ENCODE measurements around the gene MAP6. TPM values are rescaled to one million over a fixed set of nuclear protein-coding genes. Genes with fewer than 3 reads are reported as not detected.

Gene MAP6
- total and polyA plus RNA-seq, 2 of the 13 experiments (the other 11 are each of a cell fraction or from before 2014, with no cell fraction given) = 0.04 TPM; not detected in 1

- TF ChIP-seq ZNF781 (CRISPR knock-in tag; IDR thresholded peaks at IDR 0.05; ENCODE audit: borderline replicate concordance, not compliant biosample characterization) (no peak), SP4 (CRISPR knock-in tag; IDR thresholded peaks at IDR 0.05) (peak; percentile 31; the same call in 1 of the 2 replicates), RAD21 (CRISPR knock-in tag; IDR thresholded peaks at IDR 0.05) (peak; percentile 88), GLI4 (CRISPR knock-in tag; IDR thresholded peaks at IDR 0.05; ENCODE audit: borderline replicate concordance) (no peak), ZEB1 (IDR thresholded peaks at IDR 0.05; ENCODE audit: insufficient replicate concordance, low read depth) (no peak), ZNF563 (CRISPR knock-in tag; IDR thresholded peaks at IDR 0.05) (no peak), SMAD3 (CRISPR knock-in tag; IDR thresholded peaks at IDR 0.05) (no peak), HNRNPUL1 (IDR thresholded peaks at IDR 0.05; ENCODE audit: low read depth, low read length) (no peak), HDAC1 (CRISPR knock-in tag; IDR thresholded peaks at IDR 0.05) (0 out of 2 replicates have a peak, but pooled peaks have one; percentile 41), REPIN1 (CRISPR knock-in tag; IDR thresholded peaks at IDR 0.05; ENCODE audit: borderline replicate concordance, low read depth) (peak; percentile 29; the same call in 1 of the 2 replicates), ZNF646 (CRISPR knock-in tag; IDR thresholded peaks at IDR 0.05) (no peak), ZSCAN30 (CRISPR knock-in tag; IDR thresholded peaks at IDR 0.05) (no peak), ZSCAN22 (CRISPR knock-in tag; IDR thresholded peaks at IDR 0.05) (no peak), NFATC3 (CRISPR knock-in tag; IDR thresholded peaks at IDR 0.05) (no peak), HNF1B (CRISPR knock-in tag; IDR thresholded peaks at IDR 0.05) (peak; percentile 68; the same call in 1 of the 2 replicates), RBM22 (optimal IDR thresholded peaks at IDR 0.05; ENCODE audit: low read length) (no peak), MAX (IDR thresholded peaks at IDR 0.05) (peak; percentile 34; the same call in 1 of the 2 replicates), GABPA (IDR thresholded peaks at IDR 0.05; ENCODE audit: low read depth, low read length) (no peak), GABPA (CRISPR knock-in tag; IDR thresholded peaks at IDR 0.05; ENCODE audit: low read depth) (no peak), MED1 (CRISPR knock-in tag; IDR thresholded peaks at IDR 0.05) (peak; percentile 42; the same call in 1 of the 2 replicates), TSC22D2 (CRISPR knock-in tag; IDR thresholded peaks at IDR 0.05; ENCODE audit: borderline replicate concordance) (no peak), ATF7-NPFF (CRISPR knock-in tag; IDR thresholded peaks at IDR 0.05; ENCODE audit: low read depth) (no peak), NFYC (CRISPR knock-in tag; IDR thresholded peaks at IDR 0.05) (0 out of 2 replicates have a peak, but pooled peaks have one; percentile 12), ATF3 (CRISPR knock-in tag; IDR thresholded peaks at IDR 0.05) (no peak)
Observed at GRCh38 chr11:75706260-75706729, 37.5 kb upstream of the MAP6 start (continued).
